Smooth muscle cell (in vitro differentiated cells): ENCODE measurements around the gene MICAL2. TPM values are rescaled to one million over a fixed set of nuclear protein-coding genes. Genes with fewer than 3 reads are reported as not detected.

Experiments used
- DNase-seq: peaks from one replicate; lab custom pipeline; 2025; ENCODE audit not compliant: unreplicated experiment; lab: John Stamatoyannopoulos, UW
- H2AFZ ChIP-seq: fragments of 200-600 bp; sonication (generic); 2 replicates; pipeline ENCODE4 v1.6.0; 2016; ENCODE audit warnings: antibody characterized with exemption, low read depth, mild to moderate bottlenecking
- H3F3A ChIP-seq: fragments of 200-600 bp; sonication (generic); 2 replicates; pipeline ENCODE4 v1.6.0; 2017; ENCODE audit warnings: antibody characterized with exemption, low read depth
- H3K27ac ChIP-seq: fragments of 200-600 bp; sonication (generic); 2 replicates; pipeline ENCODE4 v1.5.1; 2016; ENCODE audit warnings: low read depth, mild to moderate bottlenecking
- H3K27me3 ChIP-seq: fragments of 200-600 bp; sonication (generic); 2 replicates; pipeline ENCODE4 v1.6.1; 2016; ENCODE audit warnings: low read depth, mild to moderate bottlenecking
- H3K36me3 ChIP-seq: fragments of 200-600 bp; sonication (generic); 2 replicates; pipeline ENCODE4 v1.5.1; 2016; ENCODE audit warnings: low read depth
- H3K4me1 ChIP-seq: fragments of 200-600 bp; sonication (generic); 2 replicates; pipeline ENCODE4 v1.5.1; 2016; ENCODE audit warnings: low read depth
- H3K4me2 ChIP-seq: fragments of 200-600 bp; sonication (generic); 2 replicates; pipeline ENCODE4 v1.6.0; 2016; ENCODE audit warnings: mild to moderate bottlenecking
- H3K4me3 ChIP-seq: fragments of 200-600 bp; sonication (generic); 2 replicates; pipeline ENCODE4 v1.5.1; 2016; ENCODE audit warnings: mild to moderate bottlenecking
- H3K79me2 ChIP-seq: fragments of 200-600 bp; sonication (generic); 2 replicates; pipeline ENCODE4 v1.6.0; 2016; ENCODE audit warnings: low read depth, mild to moderate bottlenecking
- H3K9ac ChIP-seq: fragments of 200-600 bp; sonication (generic); 2 replicates; pipeline ENCODE4 v1.6.0; 2016; ENCODE audit warnings: low read depth
- H3K9me3 ChIP-seq: fragments of 200-600 bp; sonication (generic); replicated peaks from 2 replicates; pipeline ENCODE4 v1.5.1; 2016; ENCODE audit warnings: low read depth
- H4K20me1 ChIP-seq: fragments of 200-600 bp; sonication (generic); 2 replicates; pipeline ENCODE4 v1.6.0; 2016; ENCODE audit warnings: low read depth
- CTCF ChIP-seq: fragments of 200-600 bp; sonication (generic); IDR thresholded peaks from 2 replicates; pipeline ENCODE4 v1.5.1; 2017; ENCODE audit warnings: borderline replicate concordance, mild to moderate bottlenecking, antibody characterized with exemption; ENCODE audit not compliant: insufficient read depth, poor library complexity, severe bottlenecking
- WGBS: methylation state at CpG from one replicate; pipeline ENCODE4 v1.1.7; 2016; ENCODE audit warnings: low lambda C conversion rate; 5-methylcytosine and 5-hydroxymethylcytosine counted together
- polyA plus RNA-seq: library from polyadenylated mRNA; unstranded; fragments of >200 nt; fragmentation: Nextera tagmentation; extraction: Ambion mirVana; gene quantifications from 2 replicates; pipeline ENCODE4 v1.2.1, GENCODE V29; 2016
- total RNA-seq: library from RNA; depleted of rRNA; stranded (reverse); fragments of >200 nt; gene quantifications from 2 replicates; pipeline ENCODE4 v1.2.3, GENCODE V29; 2014

Gene MICAL2
- total and polyA plus RNA-seq, 2 experiments from 2014 or later, result 161 to 287 TPM

DNA sequence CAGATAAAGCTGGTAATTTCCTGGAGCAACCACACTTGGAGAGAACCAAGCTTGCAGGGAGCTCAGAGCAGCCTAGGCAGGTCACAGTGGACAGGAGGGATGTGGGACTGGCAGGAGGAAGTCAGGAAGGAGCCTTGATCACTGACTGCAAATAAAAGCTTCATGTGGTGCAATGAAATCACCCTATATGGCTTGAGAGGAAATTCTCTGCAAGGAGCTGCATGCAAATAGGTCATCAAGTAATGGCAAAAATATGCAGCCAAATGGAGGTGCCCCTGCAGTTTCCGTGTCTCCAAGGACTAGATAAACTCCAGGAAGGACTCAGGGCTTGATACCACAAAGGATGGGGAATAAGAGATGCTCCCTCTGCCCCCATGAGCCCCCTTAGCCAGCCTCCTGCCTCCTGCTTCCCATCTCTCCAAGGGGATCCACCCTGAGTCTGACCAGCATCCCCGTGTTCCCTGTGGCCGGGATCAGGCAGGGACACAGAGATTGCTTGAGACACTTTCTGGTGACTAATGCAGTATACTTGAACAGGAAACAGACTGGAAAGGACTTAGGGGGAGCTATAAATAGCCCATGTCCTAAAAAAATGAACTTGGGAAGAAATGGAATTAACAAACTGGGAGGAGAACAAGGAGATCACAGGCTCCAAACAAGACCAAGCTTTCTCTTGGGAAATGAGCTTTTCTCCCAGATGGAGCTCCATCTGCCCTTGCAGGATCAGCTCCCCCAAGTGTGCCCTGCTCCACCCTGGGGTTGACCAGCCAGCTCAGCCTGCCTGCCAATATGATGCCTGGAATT lies 23.9 kb upstream of the MICAL2 start:
- H3K27me3 ChIP-seq, result no peaks in the 10 kb centered on the region
- no peaks in the 10 kb centered on the region for H4K20me1 ChIP-seq
- H3K9me3 ChIP-seq, result no peaks in the 10 kb centered on the region
- H2AFZ ChIP-seq, result no peak overlapping the region
- TF ChIP-seq CTCF, result no peak
- H3K9ac ChIP-seq, result peak overlapping the region; percentile 94
- peak; percentile 41 for DNase-seq
- peak overlapping the region; percentile 84 for H3K4me2 ChIP-seq
- peaks cover 18% of the 10 kb centered on the region for H3K4me1 ChIP-seq
- 2% methylated on average over 3 of the region's 3 CpGs for WGBS
- H3K27ac ChIP-seq, result peak overlapping the region; percentile 100
- no peaks in the 10 kb centered on the region for H3K79me2 ChIP-seq
- no peaks in the 10 kb centered on the region for H3K36me3 ChIP-seq
- peak overlapping the region; percentile 30 for H3K4me3 ChIP-seq
- peaks cover 16% of the 10 kb centered on the region for H3F3A ChIP-seq

- Histone ChIP-seq H3K9ac (peak overlapping the region; percentile 94), H2AFZ (no peak overlapping the region), H3K36me3 (no peaks in the 10 kb centered on the region), H3K4me3 (peak overlapping the region; percentile 26), H3K79me2 (no peaks in the 10 kb centered on the region), H3K4me1 (peaks cover 25% of the 10 kb centered on the region), H3K4me2 (peak overlapping the region; percentile 84), H3F3A (peaks cover 16% of the 10 kb centered on the region), H3K9me3 (no peaks in the 10 kb centered on the region), H4K20me1 (no peaks in the 10 kb centered on the region), H3K27me3 (no peaks in the 10 kb centered on the region), H3K27ac (peak overlapping the region; percentile 100)
- no peak for TF ChIP-seq CTCF
- DNase-seq, result no peak
- WGBS, result 69% methylated on average over 7 of the region's 7 CpGs
Observed at GRCh38 chr11:12087075-12088004, 23.1 kb upstream of the MICAL2 start.

DNA sequence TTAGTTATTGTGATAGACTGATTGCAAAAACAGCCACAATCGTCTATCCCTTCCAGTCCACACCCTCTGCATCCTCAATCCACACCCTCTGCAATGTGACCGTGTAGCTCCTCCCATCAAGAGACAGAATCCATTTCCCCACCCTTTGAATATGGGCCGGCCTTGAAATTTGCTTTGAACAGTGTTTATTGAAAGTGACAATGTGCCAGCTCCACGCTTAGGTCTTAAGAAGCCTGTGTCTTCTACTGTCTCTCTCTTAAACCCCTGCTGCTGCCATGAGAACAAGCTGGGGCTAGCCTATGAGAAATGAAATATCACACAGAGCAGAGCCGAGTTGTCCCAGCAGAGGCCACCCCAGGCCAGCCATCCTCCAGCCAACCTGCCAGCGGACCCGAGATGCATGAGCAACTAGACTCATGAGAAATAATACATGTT lies 22.3 kb upstream of the MICAL2 start:
- H3K27ac ChIP-seq, result peak overlapping the region; percentile 100
- no peak overlapping the region for H3K9ac ChIP-seq
- no peak overlapping the region for H3K4me3 ChIP-seq
- TF ChIP-seq CTCF, result peak; percentile 33
- no peak for DNase-seq
- H2AFZ ChIP-seq, result no peak overlapping the region
- H3K79me2 ChIP-seq, result no peaks in the 10 kb centered on the region
- H4K20me1 ChIP-seq, result no peaks in the 10 kb centered on the region
- WGBS, result 42% methylated on average over 7 of the region's 7 CpGs
- H3K9me3 ChIP-seq, result no peaks in the 10 kb centered on the region
- H3K27me3 ChIP-seq, result no peaks in the 10 kb centered on the region
- H3K36me3 ChIP-seq, result no peaks in the 10 kb centered on the region
- H3K4me2 ChIP-seq, result peak overlapping the region; percentile 84
- peaks cover 32% of the 10 kb centered on the region for H3K4me1 ChIP-seq
- H3F3A ChIP-seq, result peaks cover 16% of the 10 kb centered on the region
